HT1080 (cell line): Measurements from ENCODE around the gene DIPK2A. TPM values are rescaled to one million over a fixed set of nuclear protein-coding genes. Genes with fewer than 3 reads are reported as not detected.

Source experiments
- DNase-seq: peaks from one replicate; pipeline ENCODE4 v3.0.0-alpha.2; 2015; ENCODE audit warnings: low read depth
- polyA plus RNA-seq, 2 experiments: library from polyadenylated mRNA; depleted of rRNA; stranded (reverse); fragments of >200 nt; gene quantifications; 2 replicates each; pipeline ENCODE4 v1.2.3, GENCODE V29; 2015
- total RNA-seq: library from RNA; depleted of rRNA; stranded (reverse); fragments of >200 nt; shearing (Covaris generic); gene quantifications from 2 replicates; pipeline ENCODE4 v1.2.3, GENCODE V29; 2014; rRNA removed

DIPK2A gene
- total RNA-seq: 53.9 and 84.0 TPM in 2 replicates
- 18.7 and 21.0 TPM in 2 replicates for polyA plus RNA-seq (2015; cell fraction: cytosol; rRNA removed)
- 25.1 and 26.0 TPM in 2 replicates for polyA plus RNA-seq (2015; cell fraction: nucleus; rRNA removed)

- DNase-seq: peak; percentile 96
Observed at GRCh38 chr3:143971359-143972154, at the start of gene DIPK2A. DIPK2A (plus strand) TSS chr3:143971823; CDS start chr3:143972333, 510 bp downstream.

DNA sequence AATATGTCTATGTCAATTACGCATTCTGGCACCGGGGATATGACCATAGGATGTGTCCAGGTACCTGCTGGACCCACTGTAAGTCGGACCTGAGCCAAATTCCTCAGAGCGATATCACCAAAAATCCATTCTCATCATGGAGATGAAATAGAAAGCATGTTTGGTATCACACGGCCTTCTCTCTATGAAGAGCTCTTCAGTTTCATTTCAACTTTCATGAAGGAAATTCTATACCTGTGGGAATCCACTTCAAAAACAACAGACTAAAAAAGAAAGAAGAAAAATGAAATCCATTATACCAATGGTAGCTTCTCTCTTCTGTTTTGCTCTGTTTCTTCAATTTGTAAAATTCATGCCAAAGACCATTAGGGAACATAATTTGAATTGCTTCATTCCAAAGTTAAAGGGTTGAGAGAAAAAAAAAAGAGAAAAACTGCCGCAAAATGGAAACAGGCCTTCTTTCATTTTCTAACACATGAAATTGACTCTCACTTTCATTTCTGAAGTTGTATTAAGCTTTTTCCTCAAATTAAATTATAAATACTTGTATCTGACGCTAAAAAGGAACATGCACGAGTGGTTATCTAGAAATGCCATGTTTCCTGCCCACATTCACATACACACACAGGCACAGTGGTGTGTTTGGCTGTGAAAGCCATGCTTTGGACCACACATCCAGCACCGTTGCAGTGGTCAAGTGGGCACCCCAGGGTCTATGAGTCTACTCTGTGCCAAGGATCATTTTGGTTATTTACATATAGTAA lies 46.9 kb upstream of the DIPK2A start:
- no peak for DNase-seq

- DNase-seq: no peak
Observed at GRCh38 chr3:143928056-143928455, 43.6 kb upstream of the DIPK2A start.

DNA sequence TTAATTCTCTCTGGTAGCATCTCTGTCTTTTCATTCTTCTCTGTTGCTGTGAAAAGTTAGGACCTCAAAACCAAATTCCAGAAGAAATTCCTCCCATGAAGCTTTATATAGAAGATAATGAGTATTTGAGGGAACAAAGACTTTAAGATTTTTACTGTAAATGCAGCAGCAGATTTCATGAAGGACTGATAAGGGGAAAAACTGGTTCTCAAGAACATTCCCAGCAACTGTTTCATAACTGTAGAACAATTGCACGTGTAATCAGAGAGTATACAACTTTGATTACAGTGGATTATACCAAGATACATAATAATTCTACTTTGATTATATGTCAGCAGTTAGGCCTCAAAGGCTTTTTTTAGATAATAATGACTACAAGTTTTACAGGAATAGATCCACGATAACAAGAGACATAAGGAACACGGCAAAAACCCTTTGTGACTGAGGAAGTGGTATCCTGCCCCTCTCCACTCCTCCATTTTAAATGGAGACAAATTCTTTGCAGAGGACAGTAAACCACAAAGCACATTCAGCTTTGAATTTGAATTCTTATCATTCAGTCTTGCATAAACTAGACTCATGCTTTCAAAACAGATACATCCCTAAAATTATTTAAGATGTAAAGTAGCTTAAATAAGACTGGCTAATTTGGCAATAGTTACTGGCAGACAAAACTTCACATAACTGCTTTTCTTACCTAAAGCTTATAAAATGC lies 42.9 kb upstream of the DIPK2A start:
- no peak for DNase-seq

DNA sequence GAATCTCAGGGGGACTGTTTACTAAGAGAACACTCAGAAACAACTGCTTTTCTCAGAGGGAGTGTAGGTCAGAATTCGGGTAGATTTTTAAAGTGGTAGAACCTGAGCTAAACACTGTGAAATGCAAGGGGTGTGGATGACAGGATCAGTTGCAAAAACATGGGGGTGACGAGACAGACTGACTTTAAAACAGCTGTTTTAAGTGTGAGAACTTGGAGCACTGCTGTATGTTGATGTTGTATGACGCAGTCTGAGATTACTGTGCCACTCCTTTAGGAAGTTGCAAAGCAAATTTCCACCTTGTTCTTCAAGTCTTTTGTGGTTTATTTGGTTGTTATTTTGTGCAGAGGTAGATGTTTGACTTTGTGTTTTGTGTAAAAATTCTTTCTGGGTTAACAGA lies 36.8 kb upstream of the DIPK2A start:
- no peak for DNase-seq

GRCh38 chr3:143935678-143936077 lies 35.9 kb upstream of the DIPK2A start:
- DNase-seq: peak; percentile 8

GRCh38 chr3:143950810-143951209 lies 20.8 kb upstream of the DIPK2A start:
- no peak for DNase-seq

GRCh38 chr3:143951351-143951971 lies 20.2 kb upstream of the DIPK2A start:
- DNase-seq: peak; percentile 44

DNA sequence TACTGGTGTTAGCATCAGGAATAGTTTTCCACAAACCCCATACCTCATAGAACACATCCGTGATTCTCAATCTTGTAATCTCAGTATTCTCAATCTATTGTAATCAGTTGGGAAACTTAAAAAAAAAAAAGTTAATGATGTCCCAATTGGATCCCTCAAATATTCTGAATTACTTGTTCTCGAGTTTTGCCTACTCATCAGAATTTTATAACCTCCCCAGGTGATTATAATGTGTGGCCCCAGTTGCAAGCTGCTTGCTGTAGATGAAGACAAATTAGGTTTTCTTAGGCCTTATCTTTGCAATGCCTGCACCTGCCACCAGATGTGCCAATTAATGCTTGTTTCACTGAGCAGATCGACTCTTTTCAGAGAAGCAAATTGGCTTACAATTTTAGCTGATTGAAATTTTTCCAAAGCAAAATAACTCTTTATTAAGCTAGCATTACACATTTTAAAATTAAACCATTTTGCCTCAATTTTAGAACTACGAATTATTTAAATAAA lies 19.0 kb upstream of the DIPK2A start:
- DNase-seq: no peak

DNA sequence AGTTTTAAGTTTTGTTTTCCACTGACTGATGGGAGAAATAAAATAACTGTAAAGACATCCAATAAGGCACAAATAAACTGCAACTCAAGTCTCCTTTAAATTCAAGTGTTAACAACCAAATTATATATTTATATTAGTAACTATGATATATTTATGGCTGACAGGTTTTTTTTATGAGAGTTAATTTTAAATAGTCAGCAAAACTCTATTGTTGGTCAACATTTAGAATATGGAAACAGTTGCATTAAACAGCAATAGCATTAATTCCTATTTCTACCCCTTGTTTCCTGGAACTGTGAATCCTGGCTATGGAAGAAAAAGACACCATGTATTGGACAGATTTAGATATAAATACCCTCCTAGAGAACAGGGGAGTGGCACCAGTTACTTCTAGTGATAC lies 16.5 kb upstream of the DIPK2A start:
- DNase-seq: no peak

- no peak for DNase-seq
Observed at GRCh38 chr3:143956838-143957237, 14.8 kb upstream of the DIPK2A start.

GRCh38 chr3:143957453-143957852 lies 14.2 kb upstream of the DIPK2A start:
- DNase-seq: no peak

GRCh38 chr3:143958966-143959365 lies 12.7 kb upstream of the DIPK2A start:
- DNase-seq: no peak

- DNase-seq: no peak
Observed at GRCh38 chr3:143961342-143961741, 10.3 kb upstream of the DIPK2A start.

- DNase-seq: peak; percentile 32
Observed at GRCh38 chr3:143963946-143964345, 7.7 kb upstream of the DIPK2A start.

- no peak for DNase-seq
Observed at GRCh38 chr3:143970773-143971358, 757 bp upstream of the DIPK2A start.

DNA sequence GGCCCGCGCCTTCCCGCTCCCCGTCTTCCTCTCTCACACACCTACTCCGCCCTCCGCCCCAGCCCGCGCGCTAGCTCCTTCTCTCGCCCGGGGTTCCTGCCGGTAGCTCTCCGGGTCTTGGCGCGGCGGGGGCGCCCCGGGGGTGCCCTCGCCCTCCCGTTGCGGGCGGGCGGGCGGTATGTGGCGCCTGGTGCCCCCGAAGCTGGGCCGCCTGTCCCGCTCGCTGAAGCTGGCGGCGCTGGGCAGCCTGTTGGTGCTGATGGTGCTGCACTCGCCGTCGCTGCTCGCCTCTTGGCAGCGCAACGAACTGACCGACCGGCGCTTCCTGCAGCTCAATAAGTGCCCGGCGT lies 507 bp downstream of the DIPK2A start:
- DNase-seq: no peak

GRCh38 chr3:143972505-143973258 lies 1.1 kb downstream of the DIPK2A start:
- DNase-seq: peak; percentile 86

- DNase-seq: peak; percentile 42
Observed at GRCh38 chr3:143973259-143974021, 1.8 kb downstream of the DIPK2A start.
